K562 (cell line): Measurements from ENCODE around the gene SNX9. TPM values are rescaled to one million over a fixed set of nuclear protein-coding genes. Genes with fewer than 3 reads are reported as not detected.
A peak's percentile ranks its signal among the peaks of the same experiment; 100 is the strongest.

Experiments used
- BCL6 ChIP-seq: fragments of 250-450 bp; sonication (Bioruptor Pico); IDR thresholded peaks from 2 replicates; pipeline ENCODE4 v1.4.0; 2020
- BRF1 ChIP-seq: IDR thresholded peaks from 3 replicates; pipeline ENCODE4 v1.6.1; 2011; ENCODE audit warnings: borderline replicate concordance, mild to moderate bottlenecking; ENCODE audit not compliant: insufficient read length; ENCODE audit errors: extremely low read depth
- CEBPB ChIP-seq: fragments of 450-650 bp; IDR thresholded peaks from 2 replicates; pipeline ENCODE4 v1.6.1; 2016; ENCODE audit warnings: missing genetic modification characterization, missing compliant biosample characterization
- CHD2 ChIP-seq: IDR thresholded peaks from 2 replicates; pipeline ENCODE4 v1.6.1; 2011; ENCODE audit warnings: low read depth, low read length
- EGR1 ChIP-seq: fragments of 450-650 bp; conservative IDR thresholded peaks from 2 replicates; pipeline ENCODE4 v1.6.1; 2017; ENCODE audit warnings: mild to moderate bottlenecking
- ETS2 ChIP-seq: IDR thresholded peaks from 2 replicates; pipeline ENCODE4 v1.6.1; 2016; ENCODE audit warnings: borderline replicate concordance, missing genetic modification characterization, mild to moderate bottlenecking, moderate library complexity, missing compliant biosample characterization; ENCODE audit not compliant: poor library complexity, severe bottlenecking
- FOXJ3 ChIP-seq: sonication (generic); formaldehyde crosslinking; IDR thresholded peaks from 2 replicates; pipeline ENCODE4 v1.4.0; 2020; ENCODE audit warnings: mild to moderate bottlenecking, missing genetic modification reagents
- GABPB1 ChIP-seq: sonication (generic); formaldehyde crosslinking; IDR thresholded peaks from 2 replicates; pipeline ENCODE4 v1.8.0; 2022; ENCODE audit warnings: mild to moderate bottlenecking, missing genetic modification reagents
- GATA2 ChIP-seq: sonication (generic); formaldehyde crosslinking; IDR thresholded peaks from 2 replicates; pipeline ENCODE4 v1.4.0; 2020; ENCODE audit warnings: mild to moderate bottlenecking, missing genetic modification reagents
- GTF2E2 ChIP-seq: fragments of 200-800 bp; sonication (Bioruptor generic); IDR thresholded peaks from 2 replicates; pipeline ENCODE4 v1.6.1; 2016; ENCODE audit warnings: missing genetic modification characterization, missing compliant biosample characterization
- IRF1 ChIP-seq: sonication (generic); formaldehyde crosslinking; IDR thresholded peaks from 2 replicates; pipeline ENCODE4 v1.8.0; 2022; ENCODE audit warnings: missing genetic modification reagents, mild to moderate bottlenecking, borderline replicate concordance
- KLF6 ChIP-seq: fragments of 250-450 bp; sonication (Bioruptor Pico); IDR thresholded peaks from 2 replicates; pipeline ENCODE4 v1.4.0; 2020; ENCODE audit warnings: mild to moderate bottlenecking, moderate library complexity, borderline replicate concordance
- LEF1 ChIP-seq: fragments of 450-650 bp; IDR thresholded peaks from 2 replicates; pipeline ENCODE4 v1.6.1; 2016; ENCODE audit warnings: mild to moderate bottlenecking
- MEIS2 ChIP-seq: fragments of 450-650 bp; IDR thresholded peaks from 2 replicates; pipeline ENCODE4 v1.6.1; 2014; ENCODE audit warnings: mild to moderate bottlenecking; ENCODE audit not compliant: partially characterized antibody
- NFATC3 ChIP-seq: fragments of 450-650 bp; IDR thresholded peaks from 2 replicates; pipeline ENCODE4 v1.6.1; 2017; ENCODE audit warnings: mild to moderate bottlenecking
- PHF20 ChIP-seq: fragments of 450-650 bp; IDR thresholded peaks from 2 replicates; pipeline ENCODE4 v1.6.1; 2018; ENCODE audit not compliant: partially characterized antibody
- POU5F1 ChIP-seq: fragments of 150-350 bp; IDR thresholded peaks from 2 replicates; pipeline ENCODE4 v1.6.1; 2014; ENCODE audit warnings: borderline replicate concordance, low read length, low read depth, mild to moderate bottlenecking; ENCODE audit not compliant: partially characterized antibody
- RAD21 ChIP-seq, 2 experiments: fragments of 250-450 bp in 1 of 2; fragments of 450-650 bp in 1 of 2; sonication (Bioruptor Pico) in 1 of 2; formaldehyde crosslinking in 1 of 2; IDR thresholded peaks in 1 of 2; conservative IDR thresholded peaks in 1 of 2; 2 replicates each; pipeline versions ENCODE4 v1.4.0 to v1.8.0; 2020 to 2022; ENCODE audit warnings: mild to moderate bottlenecking in 2 of 2, moderate library complexity in 1 of 2
- RB1 ChIP-seq: fragments of 450-650 bp; IDR thresholded peaks from 2 replicates; pipeline ENCODE4 v1.6.1; 2017; ENCODE audit warnings: low read depth, mild to moderate bottlenecking
- SMAD1 ChIP-seq: fragments of 150-350 bp; IDR thresholded peaks from 2 replicates; pipeline ENCODE4 v1.6.1; 2014; ENCODE audit warnings: low read length, low read depth; ENCODE audit not compliant: partially characterized antibody
- SREBF2 ChIP-seq: sonication (generic); formaldehyde crosslinking; IDR thresholded peaks from 2 replicates; pipeline ENCODE4 v1.4.0; 2020; ENCODE audit warnings: mild to moderate bottlenecking, missing genetic modification reagents
- TBL1XR1 ChIP-seq, 2 experiments: IDR thresholded peaks; 2 replicates each; pipeline ENCODE4 v1.6.1; 2012; ENCODE audit warnings: improper control_type of control experiment in 2 of 2, low read length in 2 of 2, mild to moderate bottlenecking in 1 of 2
- THRAP3 ChIP-seq: fragments of 450-650 bp; IDR thresholded peaks from 2 replicates; pipeline ENCODE4 v1.6.1; 2016; ENCODE audit warnings: mild to moderate bottlenecking, inconsistent platforms, borderline replicate concordance
- ZEB2 ChIP-seq: fragments of 450-650 bp; IDR thresholded peaks from 2 replicates; pipeline ENCODE4 v1.6.1; 2016
- ZFX ChIP-seq: sonication (generic); formaldehyde crosslinking; IDR thresholded peaks from 2 replicates; pipeline ENCODE4 v1.8.0; 2022; ENCODE audit warnings: mild to moderate bottlenecking, missing genetic modification reagents, moderate library complexity
- ZNF436 ChIP-seq: fragments of 250-450, 450-650 bp; sonication (Bioruptor Pico); formaldehyde crosslinking; IDR thresholded peaks from 2 replicates; pipeline ENCODE4 v1.7.0; 2020; ENCODE audit warnings: mild to moderate bottlenecking
- polyA plus RNA-seq, 8 experiments: library from polyadenylated mRNA; depleted of rRNA in 4 of 8; stranded (reverse) in 5 of 8; unstranded in 3 of 8; fragments of >200 nt; fragmentation: Nextera tagmentation in 2 of 8; fragmentation: Illumina TruSeq in 1 of 8; extraction: Ambion mirVana in 2 of 8; extraction: Trizol in 1 of 8; gene quantifications; 2 replicates each; pipeline versions ENCODE4 v1.2.1 to v1.2.3, GENCODE V29; 2011 to 2014; ENCODE audit warnings: inconsistent platforms in 1 of 8, missing spikeins in 1 of 8
- total RNA-seq, 7 experiments: library from RNA; depleted of rRNA in 6 of 7; stranded (reverse); fragments of >200 nt in 6 of 7; fragmentation: Illumina TruSeq in 2 of 7; extraction: Trizol in 2 of 7; gene quantifications; 2 replicates each; pipeline versions ENCODE4 v1.2.1 to v1.2.3, GENCODE V29; 2011 to 2021; ENCODE audit warnings: low replicate concordance in 1 of 7
- TF ChIP-seq, protein P1 (sequence below): IDR thresholded peaks from 3 replicates; pipeline ENCODE4 v1.6.1; 2011; ENCODE audit warnings: borderline replicate concordance, mild to moderate bottlenecking, moderate library complexity; ENCODE audit not compliant: insufficient read length; ENCODE audit errors: extremely low read depth
- TF ChIP-seq, protein P2 (sequence below): fragments of 250-450 bp; sonication (Bioruptor Pico); IDR thresholded peaks from 2 replicates; pipeline ENCODE4 v1.8.0; 2022; ENCODE audit warnings: moderate library complexity, mild to moderate bottlenecking, inconsistent platforms

SNX9 gene
- total and polyA plus RNA-seq, 9 of the 15 experiments (the other 6 are each of a cell fraction or from before 2014, with no cell fraction given) = 6.0 to 81.7 (median 57.1) TPM

GRCh38 chr6:157981132-157981394 is 158.0 kb downstream of the SNX9 start (continued):
- no peak for TF ChIP-seq KLF6 (CRISPR knock-in tag)
- TF ChIP-seq CEBPB (tag) = no peak
- no peak for TF ChIP-seq RB1
- TF ChIP-seq THRAP3 = no peak
- no peak for TF ChIP-seq CHD2
- TF ChIP-seq, protein P1, sequence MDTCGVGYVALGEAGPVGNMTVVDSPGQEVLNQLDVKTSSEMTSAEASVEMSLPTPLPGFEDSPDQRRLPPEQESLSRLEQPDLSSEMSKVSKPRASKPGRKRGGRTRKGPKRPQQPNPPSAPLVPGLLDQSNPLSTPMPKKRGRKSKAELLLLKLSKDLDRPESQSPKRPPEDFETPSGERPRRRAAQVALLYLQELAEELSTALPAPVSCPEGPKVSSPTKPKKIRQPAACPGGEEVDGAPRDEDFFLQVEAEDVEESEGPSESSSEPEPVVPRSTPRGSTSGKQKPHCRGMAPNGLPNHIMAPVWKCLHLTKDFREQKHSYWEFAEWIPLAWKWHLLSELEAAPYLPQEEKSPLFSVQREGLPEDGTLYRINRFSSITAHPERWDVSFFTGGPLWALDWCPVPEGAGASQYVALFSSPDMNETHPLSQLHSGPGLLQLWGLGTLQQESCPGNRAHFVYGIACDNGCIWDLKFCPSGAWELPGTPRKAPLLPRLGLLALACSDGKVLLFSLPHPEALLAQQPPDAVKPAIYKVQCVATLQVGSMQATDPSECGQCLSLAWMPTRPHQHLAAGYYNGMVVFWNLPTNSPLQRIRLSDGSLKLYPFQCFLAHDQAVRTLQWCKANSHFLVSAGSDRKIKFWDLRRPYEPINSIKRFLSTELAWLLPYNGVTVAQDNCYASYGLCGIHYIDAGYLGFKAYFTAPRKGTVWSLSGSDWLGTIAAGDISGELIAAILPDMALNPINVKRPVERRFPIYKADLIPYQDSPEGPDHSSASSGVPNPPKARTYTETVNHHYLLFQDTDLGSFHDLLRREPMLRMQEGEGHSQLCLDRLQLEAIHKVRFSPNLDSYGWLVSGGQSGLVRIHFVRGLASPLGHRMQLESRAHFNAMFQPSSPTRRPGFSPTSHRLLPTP = no peak
- no peak for TF ChIP-seq ZEB2
- no peak for TF ChIP-seq ZFX (CRISPR knock-in tag)
- TF ChIP-seq ETS2 (tag) = no peak
- TF ChIP-seq, protein P2, sequence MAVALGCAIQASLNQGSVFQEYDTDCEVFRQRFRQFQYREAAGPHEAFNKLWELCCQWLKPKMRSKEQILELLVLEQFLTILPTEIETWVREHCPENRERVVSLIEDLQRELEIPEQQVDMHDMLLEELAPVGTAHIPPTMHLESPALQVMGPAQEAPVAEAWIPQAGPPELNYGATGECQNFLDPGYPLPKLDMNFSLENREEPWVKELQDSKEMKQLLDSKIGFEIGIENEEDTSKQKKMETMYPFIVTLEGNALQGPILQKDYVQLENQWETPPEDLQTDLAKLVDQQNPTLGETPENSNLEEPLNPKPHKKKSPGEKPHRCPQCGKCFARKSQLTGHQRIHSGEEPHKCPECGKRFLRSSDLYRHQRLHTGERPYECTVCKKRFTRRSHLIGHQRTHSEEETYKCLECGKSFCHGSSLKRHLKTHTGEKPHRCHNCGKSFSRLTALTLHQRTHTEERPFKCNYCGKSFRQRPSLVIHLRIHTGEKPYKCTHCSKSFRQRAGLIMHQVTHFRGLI = no peak
- no peak for TF ChIP-seq SMAD1
- TF ChIP-seq MEIS2 = no peak
- TF ChIP-seq SREBF2 (CRISPR knock-in tag) = no peak
- TF ChIP-seq TBL1XR1 (IDR thresholded peaks at IDR 0.05; ENCODE audit: low read length in 2 of 2) = no peak
- TF ChIP-seq GABPB1 (CRISPR knock-in tag) = no peak; the same call in 1 of the 2 replicates
- no peak for TF ChIP-seq POU5F1
- TF ChIP-seq GATA2 (CRISPR knock-in tag) = no peak
- no peak for TF ChIP-seq BCL6 (CRISPR knock-in tag)
- TF ChIP-seq EGR1 = no peak
- TF ChIP-seq FOXJ3 (CRISPR knock-in tag) = no peak
- TF ChIP-seq LEF1 = no peak
- TF ChIP-seq GTF2E2 (tag) = no peak
- TF ChIP-seq NFATC3 = no peak
- no peak for TF ChIP-seq RAD21 (CRISPR knock-in tag; conservative IDR thresholded peaks at IDR 0.05 in 1 of 2, IDR thresholded peaks at IDR 0.05 in 1 of 2)
- TF ChIP-seq PHF20 = peak; percentile 29
- no peak for TF ChIP-seq IRF1 (CRISPR knock-in tag)
- no peak for TF ChIP-seq BRF1
- TF ChIP-seq ZNF436 (CRISPR knock-in tag) = no peak
